Renal cortical epithelial cell (primary cell): ENCODE measurements around the gene FAM174C. TPM values are rescaled to one million over a fixed set of nuclear protein-coding genes. Genes with fewer than 3 reads are reported as not detected.

Experiments used
- DNase-seq: peaks from one replicate; pipeline ENCODE4 v3.0.0-alpha.2; 2011; ENCODE audit warnings: low read depth
- total RNA-seq: library from RNA; depleted of rRNA; stranded (reverse); fragments of >200 nt; gene quantifications from 2 replicates; pipeline ENCODE4 v1.2.3, GENCODE V29; 2014

Gene FAM174C
- total RNA-seq, 1 donor from 2014 or later: 13.9 TPM

DNA sequence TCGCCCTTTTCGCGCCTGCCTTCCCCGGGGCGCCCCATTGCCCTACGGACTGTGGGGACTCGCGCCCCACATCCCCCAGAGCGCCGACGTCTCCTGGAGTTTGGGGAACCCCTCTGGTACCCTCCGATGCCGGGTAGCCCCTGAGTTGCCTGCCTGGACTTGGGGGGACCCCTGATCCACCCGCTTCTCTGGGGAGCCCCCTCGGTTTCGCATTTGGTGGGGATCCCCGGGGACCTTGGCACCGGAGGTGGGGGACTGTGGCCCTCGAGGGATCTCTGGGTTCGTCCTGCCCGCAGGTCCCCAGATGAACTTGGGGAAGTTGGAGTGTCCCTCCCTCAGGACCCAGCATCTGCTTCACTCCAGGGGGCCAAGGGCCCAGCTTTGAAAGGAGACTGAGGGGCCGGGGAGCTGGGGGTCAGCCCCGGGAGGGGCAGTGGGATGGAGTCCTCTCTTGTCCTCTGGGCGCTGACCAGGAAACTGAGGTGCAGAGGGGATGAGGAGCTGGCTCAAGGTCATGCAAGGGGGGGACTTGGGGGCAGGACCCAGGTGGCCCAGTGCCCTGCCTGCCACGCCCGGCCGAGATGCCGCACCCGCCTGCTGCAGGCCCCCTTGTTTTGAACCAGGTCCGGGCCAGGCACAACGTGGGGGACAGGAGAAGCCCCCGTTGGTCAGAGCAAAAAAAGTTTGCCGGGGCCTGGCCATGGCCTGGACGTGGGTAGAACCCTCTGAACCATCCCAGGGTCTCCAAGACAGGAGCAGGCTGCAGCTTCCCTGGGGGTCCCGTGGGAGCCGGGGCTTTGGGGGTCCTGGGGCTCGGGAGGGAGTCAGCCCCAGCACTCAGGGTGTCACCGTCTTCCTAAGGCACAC, 11.4 kb downstream of the FAM174C start:
- DNase-seq: no peak

DNA sequence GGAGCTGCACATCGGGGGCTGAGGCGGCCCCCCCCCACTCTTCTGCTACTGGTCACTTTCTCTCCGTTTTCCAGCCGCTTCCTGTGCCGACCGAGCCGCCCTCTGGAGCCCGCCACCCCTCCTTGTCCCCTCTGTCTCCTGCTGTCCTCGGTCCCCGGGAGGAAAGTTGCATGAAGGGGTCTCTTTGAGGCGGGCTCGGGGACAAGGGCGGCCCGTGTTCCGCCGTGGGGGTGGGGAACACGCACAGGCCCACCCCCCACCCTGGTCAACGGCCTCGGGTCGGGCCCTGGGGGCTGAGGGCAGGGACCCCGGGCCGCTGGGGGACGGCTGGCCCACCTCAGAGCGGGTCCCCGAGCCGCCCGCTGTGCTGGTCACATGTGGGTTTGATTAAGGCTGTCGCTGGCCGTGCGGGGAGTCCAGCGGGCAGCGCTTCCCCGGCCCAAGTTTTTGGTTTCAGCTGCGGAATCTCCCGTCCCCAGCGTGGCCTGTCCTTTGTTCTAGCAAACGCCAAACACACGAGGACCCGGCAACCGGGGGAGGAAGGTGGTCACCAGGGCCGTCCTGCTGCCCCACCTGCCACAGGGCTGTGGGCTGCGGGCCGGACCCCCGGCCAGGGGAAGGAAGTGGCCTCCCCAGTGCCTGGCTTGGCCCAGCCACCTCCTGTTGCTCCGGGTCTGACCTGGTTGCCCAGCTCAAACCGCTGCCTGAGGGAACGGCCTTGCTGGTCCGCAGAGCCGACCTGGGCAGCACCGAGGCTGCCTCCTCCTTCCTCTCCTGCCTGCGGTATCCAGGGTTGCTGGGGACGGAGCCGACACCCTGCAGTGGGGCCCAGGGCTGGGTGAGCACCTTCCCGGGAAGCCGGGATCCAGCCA, 12.3 kb downstream of the FAM174C start:
- DNase-seq: no peak

DNA sequence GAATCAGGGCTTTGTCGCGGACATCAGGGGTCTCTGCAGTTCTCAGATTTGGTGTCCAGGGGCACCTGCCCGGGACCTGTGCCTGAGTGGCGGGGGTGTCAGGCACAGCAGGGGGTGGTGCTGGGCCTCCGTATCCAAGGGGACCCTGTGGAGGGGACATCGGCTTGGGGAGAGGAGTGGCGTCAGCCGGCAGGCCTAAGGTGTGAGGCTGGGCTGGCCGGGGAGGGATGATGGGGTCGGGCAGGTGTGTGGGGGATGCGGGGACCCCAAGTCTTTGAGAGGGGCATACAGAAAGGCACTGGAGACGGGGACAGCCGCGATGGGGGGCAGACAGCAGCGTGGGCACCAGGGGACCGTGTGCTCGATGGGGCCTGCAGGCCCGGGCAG, 12.9 kb downstream of the FAM174C start:
- DNase-seq: no peak

DNA sequence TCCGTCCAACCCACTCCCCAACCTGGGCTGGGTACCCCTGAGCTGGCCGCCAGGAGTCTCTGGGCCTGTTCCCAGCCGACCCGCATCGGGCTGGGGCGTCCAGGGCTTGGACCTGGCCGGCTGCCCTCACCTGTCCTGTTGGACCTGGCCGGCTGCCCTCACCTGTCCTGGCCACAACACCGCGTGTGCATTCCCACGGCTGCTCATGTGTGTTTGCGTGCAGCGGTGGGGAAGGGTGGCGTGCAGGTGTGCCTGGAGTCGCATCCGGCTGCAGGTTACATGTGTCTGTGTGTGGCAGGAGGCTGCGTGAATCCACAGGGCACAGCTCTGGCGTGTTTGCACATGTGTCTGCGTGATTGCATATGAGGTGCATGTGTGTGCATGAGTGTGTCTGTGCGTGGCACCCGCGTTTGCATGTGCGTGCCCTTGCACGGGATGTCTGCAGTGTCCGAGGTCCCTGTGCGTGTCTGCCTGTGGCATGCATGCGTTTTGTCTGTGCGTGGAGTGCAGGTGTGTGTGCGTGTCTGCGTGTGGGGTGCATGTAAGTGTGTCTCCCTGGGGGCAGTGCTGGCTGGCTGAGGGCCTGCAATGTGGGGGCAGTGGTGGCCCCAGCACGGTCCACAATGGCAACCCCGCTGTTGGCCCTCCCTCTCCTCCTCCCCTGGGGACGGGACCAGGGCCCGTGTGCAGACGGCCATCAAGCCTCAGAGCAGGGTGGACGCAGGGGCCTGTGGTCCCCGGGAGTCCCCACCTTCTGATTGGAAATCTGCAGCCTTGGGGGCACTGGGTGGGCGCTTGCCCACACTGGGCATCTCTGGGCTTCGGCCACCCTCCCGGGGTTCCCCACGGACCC, 13.7 kb downstream of the FAM174C start:
- DNase-seq: no peak

DNA sequence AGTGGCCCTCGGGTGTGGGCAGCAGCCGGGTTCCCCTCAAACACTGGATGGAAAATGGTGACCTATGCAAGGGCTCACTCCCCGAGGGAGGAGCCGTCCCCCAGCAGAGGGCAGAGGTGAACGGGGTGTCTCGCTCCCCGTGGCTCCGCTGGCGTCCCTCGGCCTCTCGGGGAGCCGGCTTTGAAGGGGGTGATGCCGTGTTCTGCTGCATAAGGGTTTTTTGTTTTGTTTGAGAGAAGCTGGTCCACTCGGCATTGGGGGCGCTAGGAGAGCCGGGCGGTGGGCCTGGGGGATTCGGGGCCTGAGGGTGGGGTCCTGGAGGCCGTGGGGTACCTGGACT, 14.3 kb downstream of the FAM174C start:
- DNase-seq: no peak

DNA sequence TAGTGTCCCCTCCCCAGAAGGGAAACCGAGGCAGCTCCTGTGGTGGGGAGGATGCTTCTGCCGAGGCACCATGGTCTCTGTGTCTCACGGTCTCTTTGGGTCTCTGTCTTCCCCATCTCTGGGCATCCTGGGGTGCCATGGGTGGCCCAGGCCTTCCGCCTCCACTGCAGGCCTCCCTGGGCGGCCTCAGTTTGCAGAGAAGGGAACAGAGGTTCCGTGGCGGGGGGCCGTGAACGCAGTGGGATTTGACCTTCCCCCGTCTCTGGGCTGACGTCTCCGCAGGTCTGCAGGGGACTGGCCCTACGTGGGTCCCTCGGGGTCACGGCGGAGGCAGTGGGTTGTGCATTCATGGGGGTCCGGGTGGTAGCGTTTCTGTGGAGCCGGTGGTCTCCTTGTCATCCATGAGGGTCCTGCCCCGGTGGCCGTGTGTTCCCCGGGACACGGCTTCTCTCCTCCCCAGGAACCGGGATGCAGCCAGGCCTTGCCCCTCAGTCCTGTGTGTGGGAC, 14.9 kb downstream of the FAM174C start:
- DNase-seq: no peak

DNA sequence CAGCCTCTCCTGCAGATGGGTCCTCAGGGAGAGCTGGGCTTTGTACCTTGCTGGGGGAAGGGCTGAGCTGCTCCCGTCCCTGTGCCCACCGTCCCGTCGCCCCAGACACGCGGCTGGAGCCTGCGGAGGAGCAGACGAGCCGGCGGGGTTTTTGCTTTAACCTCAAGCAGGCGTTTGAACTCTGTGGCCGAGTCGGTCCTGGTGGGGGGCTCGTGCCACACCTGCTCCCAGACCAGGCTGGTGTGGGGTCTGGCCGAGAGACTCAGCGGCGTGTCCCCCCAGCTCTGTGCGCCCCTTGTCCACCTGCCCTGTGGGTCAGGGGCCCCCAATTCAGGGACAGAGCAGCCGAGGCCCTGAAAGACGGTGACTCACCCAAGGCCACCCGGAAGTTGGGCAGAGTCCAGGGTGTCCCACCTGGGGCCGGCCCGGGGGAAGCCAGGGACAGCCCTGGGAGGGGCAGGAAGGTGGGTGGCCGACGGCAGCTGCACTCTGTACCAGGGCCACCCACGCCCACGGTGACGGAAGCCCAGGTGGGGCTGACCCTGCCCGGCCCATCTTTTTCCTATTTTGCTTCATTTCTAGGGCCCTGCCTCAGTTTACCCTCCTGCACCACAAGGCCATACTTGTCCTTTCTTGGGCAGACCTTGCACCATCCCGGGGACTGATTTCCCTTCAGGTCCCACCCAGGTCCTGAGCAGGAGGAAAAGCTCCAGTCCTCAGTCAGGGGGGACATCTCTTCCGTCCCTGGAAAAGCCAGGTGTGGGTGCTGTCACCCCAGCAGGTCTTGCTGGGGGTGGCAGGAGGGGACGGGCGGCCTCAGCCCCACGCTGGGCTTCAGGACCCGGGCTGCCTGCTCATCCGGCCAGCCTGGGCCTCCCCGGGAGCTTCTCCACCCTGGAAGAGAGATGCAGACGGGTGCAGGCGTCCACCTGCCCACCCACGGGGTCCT, 15.6 kb downstream of the FAM174C start:
- DNase-seq: no peak

DNA sequence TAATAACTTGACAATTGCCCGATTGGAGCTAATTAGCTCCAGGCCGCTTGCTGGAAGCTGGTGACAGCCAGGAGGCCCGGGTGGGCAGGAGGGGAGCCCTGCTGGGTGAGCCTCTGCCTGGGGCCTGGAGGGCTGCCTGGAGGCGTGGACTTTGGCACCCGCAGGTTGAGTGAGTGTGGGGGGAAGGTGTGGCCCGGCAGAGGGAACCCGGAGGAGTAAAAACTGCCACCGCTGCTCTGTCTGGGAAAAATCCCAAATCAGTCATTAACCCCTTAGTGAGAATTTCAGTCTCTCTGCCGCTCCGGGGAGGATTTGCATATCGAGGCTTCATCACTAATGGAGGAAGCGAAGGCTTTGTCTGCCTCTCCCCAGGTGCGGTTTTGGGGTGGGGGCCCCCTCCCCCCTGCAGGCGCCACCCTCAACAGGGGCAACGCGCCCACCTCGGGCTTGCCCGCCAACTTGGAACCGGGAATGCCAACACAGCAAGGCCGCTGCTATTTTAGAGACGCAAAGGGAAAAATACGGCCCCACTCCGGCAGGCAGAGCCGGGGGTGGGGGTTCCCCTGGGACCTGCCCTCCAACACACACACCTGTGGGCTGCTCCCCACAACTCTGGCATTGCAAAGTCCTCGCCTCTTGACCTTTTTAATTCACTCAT, 16.6 kb downstream of the FAM174C start:
- no peak for DNase-seq

DNA sequence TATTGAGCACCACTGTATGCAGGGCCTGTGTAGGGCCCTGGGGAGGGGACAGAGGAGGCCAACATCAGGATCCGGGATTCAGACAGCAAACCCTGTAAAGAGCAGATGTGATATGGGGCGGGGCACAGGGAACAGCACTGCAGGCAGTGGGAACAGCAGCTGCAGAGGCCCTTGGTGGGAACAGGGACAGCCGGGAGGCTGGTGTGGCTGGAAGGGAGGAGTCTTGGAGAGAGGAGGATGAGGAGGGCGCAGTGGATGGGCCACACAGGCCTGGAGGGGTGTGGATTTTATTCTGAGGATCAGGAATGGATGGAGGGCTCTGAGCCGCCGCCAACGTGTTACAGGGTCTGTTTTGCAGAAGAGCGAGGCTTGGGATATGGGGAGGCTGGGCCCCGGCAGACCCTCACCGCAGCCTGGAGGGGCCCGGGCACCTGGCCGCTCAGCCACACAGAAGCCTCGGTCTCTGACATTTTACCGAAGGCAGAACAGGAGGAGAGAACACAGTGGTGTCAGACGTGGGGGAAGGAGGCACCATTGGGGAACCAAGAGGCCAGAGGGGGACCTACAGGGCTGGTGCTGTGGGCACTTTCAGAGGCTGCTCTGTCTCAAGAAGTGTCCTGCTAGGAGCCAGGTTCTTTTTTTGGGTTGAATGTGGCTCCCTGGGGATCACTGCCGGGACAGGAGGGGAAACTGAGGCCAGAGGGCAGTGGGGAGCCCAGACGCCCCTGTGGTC, 17.3 kb downstream of the FAM174C start:
- no peak for DNase-seq

DNA sequence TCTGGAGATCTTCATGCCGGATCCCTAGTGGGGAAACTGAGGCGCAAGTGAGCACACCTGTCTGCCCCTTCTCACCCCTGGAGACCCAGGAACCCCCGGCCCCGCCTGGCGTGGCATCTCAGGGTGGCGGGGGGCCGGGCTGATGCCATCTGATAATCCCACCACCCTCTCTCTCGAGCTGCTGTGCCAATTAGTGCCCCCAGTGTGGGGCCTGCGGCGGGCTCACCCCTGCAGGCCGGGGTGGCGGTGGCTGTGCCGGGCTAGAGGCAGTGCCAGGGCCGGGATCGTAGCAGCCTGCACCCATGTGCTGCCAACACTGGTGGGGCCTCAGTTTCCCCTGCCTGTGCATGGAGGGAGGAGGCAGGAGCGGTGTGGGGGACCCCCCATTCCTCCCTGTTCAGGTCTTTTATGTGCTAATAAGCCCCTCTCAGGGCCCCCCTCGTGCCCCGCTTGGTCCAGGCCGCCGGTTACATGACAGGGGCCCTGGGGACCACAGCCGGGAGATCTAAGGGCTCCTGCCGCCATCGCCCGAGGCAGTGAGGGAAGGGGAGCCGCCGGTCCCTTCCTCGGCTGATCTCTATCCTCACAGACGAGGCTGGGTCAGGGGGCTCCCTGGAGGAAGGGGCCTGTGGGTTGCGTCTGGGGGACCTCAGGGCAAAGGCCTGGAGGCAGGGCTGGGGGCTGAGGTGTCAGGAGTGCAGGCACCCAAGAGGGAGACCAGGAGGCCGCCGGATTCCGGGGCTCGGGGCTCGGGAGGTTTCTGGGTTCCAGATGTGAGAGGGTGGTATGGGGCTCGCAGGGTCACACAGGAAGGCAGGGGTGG, 18.7 kb downstream of the FAM174C start:
- no peak for DNase-seq

DNA sequence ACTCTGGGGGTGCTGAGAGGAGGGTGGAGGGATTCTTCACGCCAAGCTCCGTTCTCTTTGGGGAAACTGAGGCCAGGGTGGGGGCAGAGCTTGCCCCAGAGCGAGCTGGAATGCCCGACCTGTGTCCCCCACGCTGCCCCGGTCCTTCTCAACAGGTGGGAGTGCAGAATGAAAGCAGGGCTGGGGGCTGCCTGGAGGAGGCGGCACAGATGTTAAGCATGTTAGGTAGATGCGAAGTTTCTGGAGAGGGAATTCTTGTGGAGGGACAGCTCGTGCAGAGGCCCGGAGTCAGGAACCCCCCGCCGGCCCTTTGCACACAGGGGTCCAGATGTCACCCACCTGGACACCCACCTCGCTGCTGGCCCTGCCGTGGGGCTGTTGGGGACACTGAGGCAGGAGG, 19.4 kb downstream of the FAM174C start:
- DNase-seq: no peak

DNA sequence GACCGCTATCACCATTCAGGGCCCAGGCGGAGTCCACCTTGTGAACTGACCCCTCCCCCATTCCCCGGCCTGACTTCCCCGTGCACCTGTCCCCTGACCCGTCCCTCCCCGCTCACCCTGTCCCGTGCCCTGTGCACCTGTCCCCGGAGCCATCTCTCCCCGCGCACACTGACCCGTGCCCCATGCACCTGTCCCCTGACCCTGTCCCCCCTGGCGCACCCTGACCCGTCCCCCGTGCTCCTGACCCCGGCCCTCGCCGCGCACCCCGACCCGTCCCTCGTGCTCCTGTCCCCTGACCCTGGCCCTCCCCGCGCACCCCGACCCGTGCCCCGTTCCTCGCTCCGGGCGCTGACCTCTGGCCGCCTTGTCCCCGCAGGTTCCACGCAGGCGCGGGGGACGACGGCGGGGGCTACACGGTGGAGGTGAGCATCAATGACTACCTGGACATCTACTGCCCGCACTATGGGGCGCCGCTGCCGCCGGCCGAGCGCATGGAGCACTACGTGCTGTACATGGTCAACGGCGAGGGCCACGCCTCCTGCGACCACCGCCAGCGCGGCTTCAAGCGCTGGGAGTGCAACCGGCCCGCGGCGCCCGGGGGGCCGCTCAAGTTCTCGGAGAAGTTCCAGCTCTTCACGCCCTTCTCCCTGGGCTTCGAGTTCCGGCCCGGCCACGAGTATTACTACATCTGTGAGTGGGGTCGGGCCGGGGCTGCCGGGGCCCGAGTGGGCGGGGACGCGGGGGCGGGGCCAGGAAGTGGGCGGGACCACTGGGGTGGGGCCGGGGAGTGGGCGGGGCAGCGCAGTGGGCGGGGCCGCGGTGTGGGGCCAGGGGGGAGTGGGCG, 20.1 kb downstream of the FAM174C start:
- DNase-seq: no peak

DNA sequence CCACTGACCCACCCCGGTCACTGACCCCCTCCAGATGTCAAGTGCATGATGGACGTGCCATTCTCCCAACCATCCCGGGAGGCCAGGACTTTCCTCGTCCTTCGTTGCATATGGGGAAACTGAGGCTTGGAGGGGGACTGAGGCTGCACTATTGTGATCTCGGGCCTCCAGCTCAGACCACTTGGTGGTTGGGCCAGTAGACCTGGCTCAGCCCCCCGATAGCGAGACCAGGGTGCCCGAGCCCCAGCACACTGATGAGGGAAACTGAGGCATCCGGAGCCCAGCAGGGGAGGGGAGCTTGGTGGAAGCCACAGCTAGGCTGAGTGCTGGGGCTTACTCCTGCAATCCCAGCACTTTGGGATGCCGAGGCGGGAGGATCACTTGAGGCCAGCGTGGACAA, 20.7 kb downstream of the FAM174C start:
- no peak for DNase-seq

DNA sequence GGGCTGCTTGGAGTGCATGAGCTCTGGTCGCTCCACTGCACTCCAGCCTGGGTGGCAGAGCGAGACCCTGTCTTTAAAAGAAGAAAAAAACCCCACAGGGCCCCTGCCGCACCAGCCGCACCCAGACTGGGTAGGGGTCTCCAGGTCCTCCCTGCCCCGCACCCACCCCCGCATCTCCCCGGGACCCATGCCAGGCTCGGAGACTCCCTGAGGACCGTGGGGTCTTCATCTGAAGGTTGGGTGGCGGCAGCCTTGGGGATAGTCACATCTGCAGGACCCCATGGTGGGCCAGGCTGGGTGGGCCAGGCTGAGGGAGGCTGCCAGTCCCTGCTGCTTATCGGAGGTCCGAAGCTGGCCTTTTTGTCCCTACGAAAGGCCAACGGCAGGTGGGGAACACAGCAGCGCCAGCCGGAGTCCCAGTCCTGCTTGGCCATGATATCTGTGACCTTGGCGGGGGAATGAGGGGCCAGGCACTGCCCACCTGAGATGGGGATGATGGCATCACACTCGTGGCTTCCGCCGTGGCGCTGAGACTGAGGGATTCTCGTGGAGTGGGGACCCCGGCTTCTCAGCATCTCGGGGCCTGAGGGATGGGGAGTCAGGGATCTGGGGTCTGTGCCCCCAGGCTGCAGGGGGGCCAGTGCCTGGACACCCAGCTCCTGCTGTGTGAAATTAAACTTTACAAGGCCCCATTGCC, 21.4 kb downstream of the FAM174C start:
- DNase-seq: no peak

DNA sequence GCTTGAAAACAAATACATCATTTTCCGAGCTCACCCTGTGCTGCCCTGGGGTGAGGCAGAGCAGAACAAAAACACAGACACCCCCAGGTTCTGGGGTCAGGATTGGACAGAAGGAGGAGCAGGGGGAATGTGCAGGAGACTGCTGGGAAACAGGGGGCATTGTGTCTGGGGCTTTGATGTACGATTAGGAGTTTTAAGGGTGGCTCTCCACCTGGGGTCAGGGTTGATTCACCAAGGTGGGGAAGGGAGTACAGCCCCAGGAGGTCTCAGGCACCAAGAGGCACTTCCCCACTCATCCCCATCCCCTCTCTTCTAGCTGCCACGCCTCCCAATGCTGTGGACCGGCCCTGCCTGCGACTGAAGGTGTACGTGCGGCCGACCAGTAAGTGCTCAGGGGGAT, 22.9 kb downstream of the FAM174C start:
- DNase-seq: no peak

DNA sequence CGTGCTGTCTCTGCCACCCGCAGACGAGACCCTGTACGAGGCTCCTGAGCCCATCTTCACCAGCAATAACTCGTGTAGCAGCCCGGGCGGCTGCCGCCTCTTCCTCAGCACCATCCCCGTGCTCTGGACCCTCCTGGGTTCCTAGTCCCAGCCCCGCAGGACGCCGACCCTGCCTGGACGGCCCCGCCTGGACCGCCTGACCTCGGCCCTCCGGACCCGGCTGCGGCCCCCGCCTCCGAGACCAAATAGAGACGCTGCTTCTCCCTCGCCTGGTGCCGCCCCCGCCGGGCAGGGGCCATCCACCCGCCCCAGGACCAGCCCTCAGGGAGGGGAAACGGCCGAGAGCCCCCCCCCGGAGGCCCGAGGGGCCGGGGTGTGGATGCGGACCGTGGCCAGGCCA, 24.5 kb downstream of the FAM174C start:
- DNase-seq: no peak
